GM18498 (cell line): ENCODE results near the gene TSHB.
"Not testable (repeated sequence)": the region's sequence is repeated elsewhere in the genome, so short reads cannot be mapped to it uniquely, and the experiment has no call there.

Experiments
- ATAC-seq: cut with Tn5 transposase; IDR thresholded peaks from one replicate; pipeline ENCODE4 v1.9.1; 2021; ENCODE audit warnings: mild to moderate bottlenecking, moderate library complexity; ENCODE audit not compliant: unreplicated experiment

The TSHB gene

GRCh38 chr1:115029526-115029925, at the start of gene TSHB:
TSHB (plus strand) TSS chr1:115029826; CDS start chr1:115033363, 3,537 bp downstream.
- ATAC-seq = no peak

GRCh38 chr1:114982251-114982650, 47.4 kb upstream of the TSHB start:
- no peak for ATAC-seq

GRCh38 chr1:114986286-114986685, 43.3 kb upstream of the TSHB start:
- no peak for ATAC-seq

- ATAC-seq = no peak
These were observed 41.5 kb upstream of the TSHB start for GRCh38 chr1:114988095-114988494.

GRCh38 chr1:114997510-114998289, 31.9 kb upstream of the TSHB start:
- no peak for ATAC-seq

- ATAC-seq = no peak
These were observed 23.4 kb upstream of the TSHB start for GRCh38 chr1:115006191-115006590.

GRCh38 chr1:115012006-115012405, 17.6 kb upstream of the TSHB start:
- ATAC-seq = no peak

GRCh38 chr1:115012434-115012833, 17.2 kb upstream of the TSHB start:
- ATAC-seq = no peak

GRCh38 chr1:115013792-115014191, 15.8 kb upstream of the TSHB start:
- no peak for ATAC-seq

- not testable (repeated sequence) for ATAC-seq
These were observed 10.1 kb upstream of the TSHB start for GRCh38 chr1:115019549-115019948.

GRCh38 chr1:115021145-115021544, 8.5 kb upstream of the TSHB start:
- ATAC-seq = no peak

GRCh38 chr1:115023593-115023992, 6.0 kb upstream of the TSHB start:
- ATAC-seq = no peak

GRCh38 chr1:115031595-115031994, 2.0 kb downstream of the TSHB start:
- ATAC-seq = no peak

- no peak for ATAC-seq
These were observed 6.0 kb downstream of the TSHB start for GRCh38 chr1:115035652-115036051.

- no peak for ATAC-seq
These were observed 7.3 kb downstream of the TSHB start for GRCh38 chr1:115036814-115037507.

- ATAC-seq = no peak
These were observed 10.9 kb downstream of the TSHB start for GRCh38 chr1:115040501-115040900.

- ATAC-seq = no peak
These were observed 12.0 kb downstream of the TSHB start for GRCh38 chr1:115041654-115042053.

GRCh38 chr1:115046751-115047150, 17.1 kb downstream of the TSHB start:
- no peak for ATAC-seq

GRCh38 chr1:115051850-115052249, 22.2 kb downstream of the TSHB start:
- ATAC-seq = no peak

GRCh38 chr1:115052454-115053083, 22.9 kb downstream of the TSHB start:
- ATAC-seq = peak; percentile 93

- no peak for ATAC-seq
These were observed 26.8 kb downstream of the TSHB start for GRCh38 chr1:115056395-115056798.
